Activated CD8-positive, alpha-beta T cell treated with anti-CD3 and anti-CD28 coated beads for 36 hours (primary cell): ENCODE data around the gene GABPB1. TPM values are rescaled to one million over a fixed set of nuclear protein-coding genes. Genes with fewer than 3 reads are reported as not detected.
A peak's percentile ranks its signal among the peaks of the same experiment; 100 is the strongest.

Source experiments
- ATAC-seq: fragments of 200-7000 bp; cut with Tn5 transposase; one replicate; pipeline ENCODE4 v1.10.0; 2021; ENCODE audit warnings: mild to moderate bottlenecking, moderate library complexity
- CTCF ChIA-PET: fragments of 350-600 bp; sonication (Branson Sonifier 250); formaldehyde crosslinking; loops from one replicate; lab custom pipeline; 2021; ENCODE audit warnings: antibody characterized with exemption; lab: Charles Lee
- POLR2A ChIA-PET: fragments of 350-600 bp; sonication (Branson Sonifier 250); formaldehyde crosslinking; loops from one replicate; lab custom pipeline; 2021; ENCODE audit warnings: antibody characterized with exemption; lab: Charles Lee
- DNase-seq: peaks from one replicate; pipeline ENCODE4 v3.0.0-alpha.2; 2020
- H3K27ac Mint-ChIP-seq: one replicate; pipeline ENCODE4 v1.8.0; 2021; ENCODE audit warnings: mild to moderate bottlenecking, mixed read lengths
- H3K27me3 Mint-ChIP-seq: one replicate; pipeline ENCODE4 v1.8.0; 2021; ENCODE audit warnings: mixed read lengths
- H3K36me3 Mint-ChIP-seq: one replicate; pipeline ENCODE4 v1.8.0; 2021; ENCODE audit warnings: low read depth, mixed read lengths
- H3K4me1 Mint-ChIP-seq: one replicate; pipeline ENCODE4 v1.8.0; 2021; ENCODE audit warnings: low read depth, mixed read lengths
- H3K4me3 Mint-ChIP-seq: one replicate; pipeline ENCODE4 v1.8.0; 2021; ENCODE audit warnings: mild to moderate bottlenecking, moderate library complexity, mixed read lengths
- H3K9me3 Mint-ChIP-seq: one replicate; pipeline ENCODE4 v1.8.0; 2021; ENCODE audit warnings: mixed read lengths
- CTCF ChIP-seq: fragments of 200-600 bp; IDR thresholded peaks from one replicate; pipeline ENCODE4 v1.8.0; 2022; ENCODE audit warnings: antibody characterized with exemption, mild to moderate bottlenecking
- intact Hi-C: fragments of 100-400 bp; cut with micrococcal nuclease; formaldehyde crosslinking; loops from one replicate; pipeline ENCODE4 v1.10.0; 2022
- total RNA-seq, 2 experiments: library from RNA; stranded (reverse); gene quantifications; one replicate each; pipeline ENCODE4 v1.2.3, GENCODE V29; 2021

Gene GABPB1
- total RNA-seq, 2 experiments from 2014 or later = 33.2 to 36.2 TPM

- ChIA-PET CTCF (no interaction called here), POLR2A (interaction anchor here (0.6 kb wide), 1 partner anchor 18 kb away, joined by 3 read pairs; no protein-coding TSS in a partner anchor)
- DNase-seq (no peak), ATAC-seq (no peak)
- Mint-ChIP-seq H3K9me3 (no peaks in the 10 kb centered on the region), H3K27me3 (no peaks in the 10 kb centered on the region), H3K36me3 (peaks cover 49% of the 10 kb centered on the region), H3K4me1 (peaks cover 25% of the 10 kb centered on the region), H3K27ac (no peak overlapping the region), H3K4me3 (no peak overlapping the region)
- intact Hi-C loops = no loop called here
- TF ChIP-seq CTCF = no peak
Measured at GRCh38 chr15:50365971-50366370, 11.0 kb upstream of the GABPB1 start.

- ChIA-PET POLR2A (interaction anchor here (0.6 kb wide), 1 partner anchor 18 kb away, joined by 3 read pairs; no protein-coding TSS in a partner anchor), CTCF (no interaction called here)
- no peak for DNase-seq
- peaks cover 27% of the 10 kb centered on the region for H3K4me1 Mint-ChIP-seq
- no peaks in the 10 kb centered on the region for H3K27me3 Mint-ChIP-seq
- no peak overlapping the region for H3K27ac Mint-ChIP-seq
- H3K4me3 Mint-ChIP-seq = no peak overlapping the region
- TF ChIP-seq CTCF = no peak
- no peak for ATAC-seq
- H3K36me3 Mint-ChIP-seq = peaks cover 52% of the 10 kb centered on the region
- intact Hi-C loops = no loop called here
- H3K9me3 Mint-ChIP-seq = no peaks in the 10 kb centered on the region
Measured at GRCh38 chr15:50365570-50365969, 10.6 kb upstream of the GABPB1 start.

GRCh38 chr15:50363612-50364011 is 8.6 kb upstream of the GABPB1 start:
- H3K36me3 Mint-ChIP-seq = peaks cover 65% of the 10 kb centered on the region
- no peak overlapping the region for H3K27ac Mint-ChIP-seq
- DNase-seq (no peak), ATAC-seq (no peak)
- CTCF ChIA-PET = no interaction called here
- no peak overlapping the region for H3K4me3 Mint-ChIP-seq
- intact Hi-C loops = no loop called here
- no peaks in the 10 kb centered on the region for H3K27me3 Mint-ChIP-seq
- H3K9me3 Mint-ChIP-seq = no peaks in the 10 kb centered on the region
- POLR2A ChIA-PET = interaction anchor here (1.4 kb wide), 1 partner anchor 9 kb away, joined by 4 read pairs; the partner anchor contains the start of gene GABPB1
- TF ChIP-seq CTCF = no peak
- H3K4me1 Mint-ChIP-seq = peaks cover 32% of the 10 kb centered on the region

GRCh38 chr15:50361756-50362155 is 6.8 kb upstream of the GABPB1 start:
- peak overlapping the region; percentile 58 for H3K27ac Mint-ChIP-seq
- H3K4me1 Mint-ChIP-seq = peaks cover 40% of the 10 kb centered on the region
- no peak overlapping the region for H3K4me3 Mint-ChIP-seq
- no peaks in the 10 kb centered on the region for H3K27me3 Mint-ChIP-seq
- H3K36me3 Mint-ChIP-seq = peaks cover 73% of the 10 kb centered on the region
- no peaks in the 10 kb centered on the region for H3K9me3 Mint-ChIP-seq
- intact Hi-C loops = no loop called here
- ChIA-PET CTCF (no interaction called here), POLR2A (no interaction called here)
- TF ChIP-seq CTCF = no peak
- DNase-seq (no peak), ATAC-seq (no peak)

GRCh38 chr15:50358845-50359244 is 3.8 kb upstream of the GABPB1 start:
- ATAC-seq (peak; percentile 12), DNase-seq (peak; percentile 62)
- H3K27me3 Mint-ChIP-seq = no peaks in the 10 kb centered on the region
- H3K36me3 Mint-ChIP-seq = peaks cover 79% of the 10 kb centered on the region
- ChIA-PET CTCF (interaction anchor here (1.1 to 2.6 kb wide), 3 partner anchors 13 to 15 kb away, joined by 3 to 6 read pairs (median 5); no protein-coding TSS in a partner anchor), POLR2A (interaction anchor here (1.0 to 1.7 kb wide), 2 partner anchors 10 to 19 kb away, joined by 3 to 5 read pairs; no protein-coding TSS in a partner anchor)
- peak; percentile 34 for TF ChIP-seq CTCF
- no peak overlapping the region for H3K27ac Mint-ChIP-seq
- no peak overlapping the region for H3K4me3 Mint-ChIP-seq
- no peaks in the 10 kb centered on the region for H3K9me3 Mint-ChIP-seq
- intact Hi-C loops = loop anchor here (10.0 kb wide), 3 partner anchors 126 to 546 kb away; partner anchors contain the start of genes AP4E1 and SPPL2A
- H3K4me1 Mint-ChIP-seq = peaks cover 34% of the 10 kb centered on the region
